GM12892 (cell line): ENCODE results near the gene DHX16.

Source experiments
- POLR2A ChIP-seq: IDR thresholded peaks from 2 replicates; pipeline ENCODE4 v1.6.1; 2011; ENCODE audit warnings: low read depth, low read length, control low read depth
- POLR2AphosphoS5 ChIP-seq: IDR thresholded peaks from 2 replicates; pipeline ENCODE4 v1.6.1; 2011; ENCODE audit warnings: low read depth, low read length, control low read depth
- TAF1 ChIP-seq: IDR thresholded peaks from 2 replicates; pipeline ENCODE4 v1.6.1; 2011; ENCODE audit warnings: low read depth, mild to moderate bottlenecking, control low read depth, low read length, borderline replicate concordance

DNA sequence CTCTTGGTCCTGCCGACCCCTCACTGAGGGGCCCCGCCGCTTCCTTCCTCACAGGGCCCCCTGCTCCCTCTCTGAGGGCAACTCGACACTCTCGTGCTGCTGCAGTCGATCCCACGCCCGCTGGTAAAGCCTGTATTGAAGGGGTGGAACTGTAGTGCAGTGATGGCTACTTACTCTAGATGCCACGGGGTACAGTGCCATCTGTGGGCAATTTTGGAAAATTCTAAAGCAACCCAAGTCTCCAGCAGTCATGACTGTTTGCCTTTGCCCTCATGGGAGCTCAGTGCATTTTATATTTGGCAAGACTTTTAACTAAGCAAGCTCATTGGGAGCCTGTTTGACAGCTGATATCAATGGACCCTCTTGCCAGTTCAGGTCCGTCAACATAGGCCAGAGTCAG, 32.3 kb downstream of the DHX16 start:
- no peak for TF ChIP-seq TAF1
- TF ChIP-seq POLR2A: no peak
- TF ChIP-seq POLR2AphosphoS5: no peak
